ENCODE data around the gene CALCOCO1. TPM values are rescaled to one million over a fixed set of nuclear protein-coding genes. Genes with fewer than 3 reads are reported as not detected.
"Not testable (repeated sequence)": the region's sequence is repeated elsewhere in the genome, so short reads cannot be mapped to it uniquely, and the experiment has no call there.

The CALCOCO1 gene
- total and polyA plus RNA-seq, 3 donors from 2014 or later = 120 to 167 (median 121) TPM

DNA sequence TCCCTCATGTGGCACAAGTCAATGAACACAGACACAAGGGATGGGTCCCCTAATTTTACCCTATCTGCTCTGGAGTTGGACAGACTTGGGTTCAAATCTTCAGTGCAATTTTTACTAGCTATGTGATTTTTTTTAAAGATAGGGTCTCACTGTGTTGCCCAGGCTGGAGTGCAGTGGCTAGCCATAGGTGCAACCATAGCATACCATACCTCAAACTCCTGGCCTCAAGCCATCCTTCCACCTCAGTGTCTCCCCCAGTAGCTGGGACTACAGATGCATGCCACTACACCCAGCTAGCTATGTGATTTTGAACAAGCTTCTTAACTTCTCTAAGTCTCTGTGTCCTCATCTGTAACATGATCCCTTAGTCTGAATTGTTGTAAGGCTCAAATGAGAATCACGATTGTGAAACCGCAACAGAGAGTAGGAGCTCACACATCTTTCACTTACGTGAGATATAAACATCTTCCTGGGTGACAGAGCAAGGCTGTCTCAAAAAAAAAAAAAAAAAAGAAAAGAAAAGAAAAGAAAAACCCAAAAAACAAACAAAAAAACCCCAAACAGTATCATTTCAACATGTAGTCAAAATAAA is 4.7 kb downstream of the CALCOCO1 start:
- H3K36me3 ChIP-seq (ENCODE audit: low read depth, missing control alignments) = no peaks in the 10 kb centered on the region
- no peaks in the 10 kb centered on the region for H3K27me3 ChIP-seq
- 92 to 93% methylated on average over 3 of the region's 3 CpGs for WGBS, 2 donors
- H3K4me3 ChIP-seq = no peak overlapping the region
- no peak for DNase-seq
- H3K9me3 ChIP-seq = no peaks in the 10 kb centered on the region
- H3K4me1 ChIP-seq = peaks cover 14% of the 10 kb centered on the region
- TF ChIP-seq CTCF (IDR thresholded peaks at IDR 0.05) = no peak
- TF ChIP-seq POLR2A (IDR thresholded peaks at IDR 0.05) = no peak
- intact Hi-C loops (cut with DNase I; ENCODE audit: low total_unique reads) = no loop called here
- H3K27ac ChIP-seq = no peak overlapping the region

GRCh38 chr12:53720946-53721345 is 6.3 kb downstream of the CALCOCO1 start:
- 73 to 84% methylated on average over 1 of the region's 1 CpG for WGBS, 2 donors
- H3K36me3 ChIP-seq (ENCODE audit: low read depth, missing control alignments) = no peaks in the 10 kb centered on the region
- peaks cover 5% of the 10 kb centered on the region for H3K4me1 ChIP-seq
- H3K27me3 ChIP-seq = no peaks in the 10 kb centered on the region
- TF ChIP-seq CTCF (IDR thresholded peaks at IDR 0.05) (no peak), POLR2A (IDR thresholded peaks at IDR 0.05) (no peak)
- H3K9me3 ChIP-seq = no peaks in the 10 kb centered on the region
- no peak overlapping the region for H3K4me3 ChIP-seq
- no peak overlapping the region for H3K27ac ChIP-seq
- intact Hi-C loops (cut with DNase I; ENCODE audit: low total_unique reads) = no loop called here
- DNase-seq = no peak

GRCh38 chr12:53719649-53720048 is 7.6 kb downstream of the CALCOCO1 start:
- no peak for DNase-seq
- Histone ChIP-seq H3K36me3 (ENCODE audit: low read depth, missing control alignments) (no peaks in the 10 kb centered on the region), H3K4me1 (no peaks in the 10 kb centered on the region), H3K27me3 (no peaks in the 10 kb centered on the region), H3K4me3 (no peak overlapping the region), H3K27ac (no peak overlapping the region), H3K9me3 (no peaks in the 10 kb centered on the region)
- WGBS, 2 donors = 74 to 77% methylated on average over 2 of the region's 2 CpGs
- intact Hi-C loops (cut with DNase I; ENCODE audit: low total_unique reads) = no loop called here
- no peak for TF ChIP-seq CTCF (IDR thresholded peaks at IDR 0.05)
- no peak for TF ChIP-seq POLR2A (IDR thresholded peaks at IDR 0.05)

- DNase-seq; intact Hi-C loops (cut with DNase I; ENCODE audit: low total_unique reads); H3K27ac ChIP-seq; H3K4me1 ChIP-seq; H3K9me3 ChIP-seq; H3K36me3 ChIP-seq (ENCODE audit: low read depth, missing control alignments); H3K27me3 ChIP-seq; H3K4me3 ChIP-seq: not testable (repeated sequence)
- 79 to 91% methylated on average over 6 of the region's 6 CpGs for WGBS, 2 donors
These were observed 8.7 kb downstream of the CALCOCO1 start for GRCh38 chr12:53718567-53718966.

GRCh38 chr12:53717319-53717718 is 9.9 kb downstream of the CALCOCO1 start:
- no peak overlapping the region for H3K4me3 ChIP-seq
- no peaks in the 10 kb centered on the region for H3K36me3 ChIP-seq (ENCODE audit: low read depth, missing control alignments)
- intact Hi-C loops (cut with DNase I; ENCODE audit: low total_unique reads) = no loop called here
- 86 to 89% methylated on average over 5 of the region's 5 CpGs for WGBS, 2 donors
- TF ChIP-seq POLR2A (IDR thresholded peaks at IDR 0.05) (no peak), CTCF (IDR thresholded peaks at IDR 0.05) (no peak)
- DNase-seq = no peak
- H3K27ac ChIP-seq = no peak overlapping the region
- no peaks in the 10 kb centered on the region for H3K27me3 ChIP-seq
- H3K9me3 ChIP-seq = no peaks in the 10 kb centered on the region
- H3K4me1 ChIP-seq = no peaks in the 10 kb centered on the region
